A673 (cell line): ENCODE results near the gene STX11.

Experiments
- EZH2 ChIP-seq: fragments of 200-600 bp; sonication (generic); IDR thresholded peaks from 2 replicates; pipeline ENCODE4 v1.6.1; 2017; ENCODE audit warnings: borderline replicate concordance, low read depth, mild to moderate bottlenecking, mixed read lengths, antibody characterized with exemption, low read length; ENCODE audit not compliant: poor library complexity, severe bottlenecking
- TF ChIP-seq, protein P1 (sequence below): fragments of 300-800, 200-600 bp; sonication (generic); conservative IDR thresholded peaks from 2 replicates; pipeline ENCODE4 v1.5.1; 2017; ENCODE audit warnings: low read depth, mild to moderate bottlenecking, antibody characterized with exemption, low read length, moderate library complexity, mixed read lengths

DNA sequence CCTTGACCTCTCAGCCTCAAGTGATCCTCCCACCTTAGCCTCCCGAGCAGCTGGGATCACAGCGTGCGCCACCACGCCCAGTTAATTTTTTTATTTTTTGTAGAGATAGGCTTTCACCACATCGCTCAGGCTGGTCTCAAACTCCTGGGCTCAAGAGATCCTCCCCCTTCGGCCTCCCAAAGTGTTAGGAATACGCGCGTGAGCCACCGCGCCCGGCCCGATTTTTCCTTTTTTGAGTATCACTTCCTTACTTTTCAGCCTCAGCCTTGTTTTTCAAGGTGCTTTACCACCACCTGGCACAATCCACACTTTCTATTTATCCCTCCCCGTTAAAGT, 791 bp upstream of the STX11 start:
- TF ChIP-seq, protein P1, sequence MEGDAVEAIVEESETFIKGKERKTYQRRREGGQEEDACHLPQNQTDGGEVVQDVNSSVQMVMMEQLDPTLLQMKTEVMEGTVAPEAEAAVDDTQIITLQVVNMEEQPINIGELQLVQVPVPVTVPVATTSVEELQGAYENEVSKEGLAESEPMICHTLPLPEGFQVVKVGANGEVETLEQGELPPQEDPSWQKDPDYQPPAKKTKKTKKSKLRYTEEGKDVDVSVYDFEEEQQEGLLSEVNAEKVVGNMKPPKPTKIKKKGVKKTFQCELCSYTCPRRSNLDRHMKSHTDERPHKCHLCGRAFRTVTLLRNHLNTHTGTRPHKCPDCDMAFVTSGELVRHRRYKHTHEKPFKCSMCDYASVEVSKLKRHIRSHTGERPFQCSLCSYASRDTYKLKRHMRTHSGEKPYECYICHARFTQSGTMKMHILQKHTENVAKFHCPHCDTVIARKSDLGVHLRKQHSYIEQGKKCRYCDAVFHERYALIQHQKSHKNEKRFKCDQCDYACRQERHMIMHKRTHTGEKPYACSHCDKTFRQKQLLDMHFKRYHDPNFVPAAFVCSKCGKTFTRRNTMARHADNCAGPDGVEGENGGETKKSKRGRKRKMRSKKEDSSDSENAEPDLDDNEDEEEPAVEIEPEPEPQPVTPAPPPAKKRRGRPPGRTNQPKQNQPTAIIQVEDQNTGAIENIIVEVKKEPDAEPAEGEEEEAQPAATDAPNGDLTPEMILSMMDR: no peak
- TF ChIP-seq EZH2: no peak
